HepG2 (cell line): Measurements from ENCODE around the gene MLN. TPM values are rescaled to one million over a fixed set of nuclear protein-coding genes. Genes with fewer than 3 reads are reported as not detected.

Experiments used
- ATAC-seq: fragments of 200-7000 bp; cut with Tn5 transposase; 3 replicates; pipeline ENCODE4 v1.9.1; 2020; ENCODE audit warnings: mild to moderate bottlenecking, moderate library complexity
- BruUV-seq: library from RNA; stranded (reverse); fragments of 400-500 nt; replicated peaks from 2 replicates; lab custom pipeline; 2021; lab: Mats Ljungman, UMichigan
- CTCF ChIA-PET: fragments of 300-600 bp; formaldehyde crosslinking; extraction: SDS; loops from one replicate; lab custom pipeline; 2021; ENCODE audit warnings: low total read pairs, inconsistent platforms, low intra/inter-chr PET ratio; lab: Yijun Ruan, JAX
- POLR2A ChIA-PET: fragments of 350-600 bp; sonication (Branson Sonifier 250); formaldehyde crosslinking; loops from one replicate; lab custom pipeline; 2020; ENCODE audit warnings: antibody characterized with exemption, inconsistent platforms; lab: Yijun Ruan, JAX
- DNase-seq: peaks from one replicate; pipeline ENCODE4 v3.0.0-alpha.2; 2015; ENCODE audit warnings: low spot score
- FAIRE-seq: peaks from 3 replicates; lab custom pipeline; 2011; peaks lifted over from hg19 to GRCh38; lab: Jason Lieb, UNC
- H2AFZ ChIP-seq: one replicate; pipeline ENCODE4 v1.6.1; 2011; ENCODE audit warnings: low read length, inconsistent platforms
- H3K27ac ChIP-seq: fragments of 300-600 bp; 3 replicates; pipeline ENCODE4 v1.8.0; 2011; ENCODE audit warnings: mixed run types, mild to moderate bottlenecking, mixed read lengths, low read length, inconsistent platforms; ENCODE audit not compliant: insufficient read depth; ENCODE audit errors: extremely low read length
- H3K27me3 ChIP-seq, 2 experiments: fragments of 200-600 bp in 1 of 2; 2 replicates in 1 of 2; 3 replicates in 1 of 2; pipeline versions ENCODE4 v1.6.0 to v1.8.0; 2011; ENCODE audit warnings: low read length in 2 of 2, mild to moderate bottlenecking in 2 of 2, moderate library complexity in 2 of 2, inconsistent platforms in 1 of 2; ENCODE audit not compliant: insufficient read depth in 2 of 2, control insufficient read depth in 1 of 2
- H3K36me3 ChIP-seq, 2 experiments: fragments of 200-600 bp in 1 of 2; replicated peaks in 1 of 2; 2 replicates in 1 of 2; 3 replicates in 1 of 2; pipeline versions ENCODE4 v1.5.1 to v1.8.0; 2011; ENCODE audit warnings: low read length in 2 of 2, inconsistent platforms in 1 of 2; ENCODE audit not compliant: insufficient read depth in 2 of 2, control insufficient read depth in 1 of 2
- H3K4me1 ChIP-seq: 2 replicates; pipeline ENCODE4 v1.5.1; 2012; ENCODE audit warnings: low read length, inconsistent platforms; ENCODE audit not compliant: insufficient read depth
- H3K4me2 ChIP-seq: 2 replicates; pipeline ENCODE4 v1.6.0; 2011; ENCODE audit warnings: low read depth, low read length, inconsistent platforms
- H3K4me3 ChIP-seq, 3 experiments: fragments of 200-600 bp in 1 of 3; sonication (generic), shearing (Covaris generic) in 1 of 3; replicated peaks in 1 of 3; 2 replicates each; pipeline ENCODE4 v1.5.1; 2011 to 2016; ENCODE audit warnings: low read length in 3 of 3, inconsistent platforms in 2 of 3, low read depth in 2 of 3, mild to moderate bottlenecking in 2 of 3, control low read depth in 1 of 3, mixed read lengths in 1 of 3; ENCODE audit not compliant: insufficient read depth in 1 of 3
- H3K79me2 ChIP-seq: one replicate; pipeline ENCODE4 v1.6.1; 2011; ENCODE audit warnings: low read length, inconsistent platforms; ENCODE audit not compliant: insufficient read depth
- H3K9ac ChIP-seq: 2 replicates; pipeline ENCODE4 v1.6.0; 2011; ENCODE audit warnings: mild to moderate bottlenecking, low read depth, low read length, inconsistent platforms; ENCODE audit not compliant: insufficient read depth
- H3K9me3 ChIP-seq: 2 replicates; pipeline ENCODE4 v1.5.1; 2012; ENCODE audit warnings: mild to moderate bottlenecking, low read length
- H4K20me1 ChIP-seq: 2 replicates; pipeline ENCODE4 v1.6.0; 2011; ENCODE audit warnings: inconsistent platforms, mild to moderate bottlenecking, low read length, moderate library complexity; ENCODE audit not compliant: insufficient read depth
- CTCF ChIP-seq: sonication (generic); formaldehyde crosslinking; IDR thresholded peaks from 2 replicates; pipeline ENCODE4 v1.5.0; 2020; ENCODE audit warnings: mild to moderate bottlenecking, missing genetic modification reagents, moderate library complexity
- HBP1 ChIP-seq: IDR thresholded peaks from 2 replicates; pipeline ENCODE4 v1.6.1; 2016; ENCODE audit warnings: low read depth, control low read depth
- ZFAT ChIP-seq: sonication (generic); formaldehyde crosslinking; conservative IDR thresholded peaks from 2 replicates; pipeline ENCODE4 v1.8.1; 2023; ENCODE audit warnings: missing genetic modification reagents, inconsistent platforms
- ZNF570 ChIP-seq: sonication (generic); formaldehyde crosslinking; IDR thresholded peaks from 2 replicates; pipeline ENCODE4 v1.4.0; 2020; ENCODE audit warnings: mild to moderate bottlenecking, missing genetic modification reagents, borderline replicate concordance
- WGBS: methylation state at CpG from one replicate; pipeline ENCODE4 v1.1.6; 2017; ENCODE audit warnings: low lambda C conversion rate; 5-methylcytosine and 5-hydroxymethylcytosine counted together
- in situ Hi-C: cut with HindIII; loops from 2 replicates; pipeline ENCODE4 v1.10.0; 2017; ENCODE audit warnings: low pct_unique_long_range_greater_than_20kb; ENCODE audit not compliant: extremely low pct_ligation_motif_present
- intact Hi-C: fragments of 100-400 bp; cut with micrococcal nuclease; formaldehyde crosslinking; loops from one replicate; pipeline ENCODE4 v1.10.0; 2022; ENCODE audit not compliant: unreplicated experiment
- polyA plus RNA-seq, 8 experiments: library from polyadenylated mRNA; depleted of rRNA in 3 of 8; stranded (reverse) in 7 of 8; unstranded in 1 of 8; fragments of >200 nt; fragmentation: Illumina TruSeq in 4 of 8; extraction: Trizol in 4 of 8; gene quantifications; 2 replicates each; pipeline versions ENCODE4 v1.2.1 to v1.2.3, GENCODE V29; 2011 to 2016; ENCODE audit warnings: low read depth in 4 of 8, missing spikeins in 1 of 8, mixed read lengths in 1 of 8; ENCODE audit not compliant: insufficient read depth in 1 of 8
- total RNA-seq, 5 experiments: library from RNA; depleted of rRNA; stranded (reverse); fragments of >200 nt; fragmentation: Illumina TruSeq; extraction: Trizol; gene quantifications; 2 replicates each; pipeline ENCODE4 v1.2.3, GENCODE V29; 2016; ENCODE audit warnings: low read depth in 1 of 5

MLN gene
- total and polyA plus RNA-seq, 2 of the 13 experiments (the other 11 are each of a cell fraction or from before 2014, with no cell fraction given), result not detected

- BruUV-seq, result no TSS peak
- DNase-seq (no peak), FAIRE-seq (no peak), ATAC-seq (no peak)
- ChIA-PET POLR2A (no interaction called here), CTCF (no interaction called here)
- Histone ChIP-seq H4K20me1 (no peaks in the 10 kb centered on the region), H3K36me3 (no peaks in the 10 kb centered on the region), H3K9me3 (no peaks in the 10 kb centered on the region), H2AFZ (no peak overlapping the region), H3K4me3 (no peak overlapping the region), H3K9ac (no peak overlapping the region), H3K4me1 (peaks cover 11% of the 10 kb centered on the region), H3K4me2 (no peak overlapping the region), H3K27me3 (peaks cover 5 to 69% of the 10 kb centered on the region in 2 experiments; a peak in 3 of 5 replicates), H3K79me2 (no peaks in the 10 kb centered on the region), H3K27ac (no peak overlapping the region)
- intact Hi-C loops, result no loop called here
- WGBS, result under 1% methylated on average over 4 of the region's 4 CpGs
- in situ Hi-C loops, result no loop called here
- TF ChIP-seq HBP1, result no peak
These were observed 4.2 kb downstream of the MLN start for GRCh38 chr6:33799454-33800113.

GRCh38 chr6:33798343-33798848, 5.4 kb downstream of the MLN start:
- Histone ChIP-seq H3K9me3 (no peaks in the 10 kb centered on the region), H3K36me3 (no peaks in the 10 kb centered on the region), H4K20me1 (no peaks in the 10 kb centered on the region), H3K4me1 (peaks cover 21% of the 10 kb centered on the region), H2AFZ (no peak overlapping the region), H3K27ac (no peak overlapping the region), H3K4me3 (no peak overlapping the region), H3K9ac (no peak overlapping the region), H3K79me2 (no peaks in the 10 kb centered on the region), H3K4me2 (no peak overlapping the region), H3K27me3 (peaks cover 5 to 62% of the 10 kb centered on the region in 2 experiments; a peak in 4 of 5 replicates)
- in situ Hi-C loops (no loop called here), intact Hi-C loops (no loop called here)
- ChIA-PET POLR2A (no interaction called here), CTCF (no interaction called here)
- WGBS, result 17% methylated on average over 10 of the region's 13 CpGs
- BruUV-seq, result no TSS peak
- no peak for DNase-seq
- TF ChIP-seq ZFAT, result no peak
- no peak for TF ChIP-seq ZNF570 (CRISPR knock-in tag)
- 0 out of 2 replicates have a peak, but pooled peaks have one; percentile 12 for TF ChIP-seq CTCF (CRISPR knock-in tag)
- FAIRE-seq, result no peak
- ATAC-seq, result no peak
